Hindlimb muscle (tissue), 1 donor: Measurements from ENCODE around the gene ELL3. TPM values are rescaled to one million over a fixed set of nuclear protein-coding genes. Genes with fewer than 3 reads are reported as not detected.
A peak's percentile ranks its signal among the peaks of the same experiment; 100 is the strongest.
"Not testable (repeated sequence)": the region's sequence is repeated elsewhere in the genome, so short reads cannot be mapped to it uniquely, and the experiment has no call there.

Experiments used
- DNase-seq: peaks from one replicate; pipeline ENCODE4 v3.0.0-alpha.2; 2013
- polyA plus RNA-seq: library from polyadenylated mRNA; unstranded; fragments of 120-200 nt; gene quantifications from one replicate; pipeline ENCODE4 v1.2.1, GENCODE V29; 2013; ENCODE audit not compliant: insufficient read length

The ELL3 gene, protein sequence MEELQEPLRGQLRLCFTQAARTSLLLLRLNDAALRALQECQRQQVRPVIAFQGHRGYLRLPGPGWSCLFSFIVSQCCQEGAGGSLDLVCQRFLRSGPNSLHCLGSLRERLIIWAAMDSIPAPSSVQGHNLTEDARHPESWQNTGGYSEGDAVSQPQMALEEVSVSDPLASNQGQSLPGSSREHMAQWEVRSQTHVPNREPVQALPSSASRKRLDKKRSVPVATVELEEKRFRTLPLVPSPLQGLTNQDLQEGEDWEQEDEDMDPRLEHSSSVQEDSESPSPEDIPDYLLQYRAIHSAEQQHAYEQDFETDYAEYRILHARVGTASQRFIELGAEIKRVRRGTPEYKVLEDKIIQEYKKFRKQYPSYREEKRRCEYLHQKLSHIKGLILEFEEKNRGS
- 3.3 TPM for polyA plus RNA-seq

DNA sequence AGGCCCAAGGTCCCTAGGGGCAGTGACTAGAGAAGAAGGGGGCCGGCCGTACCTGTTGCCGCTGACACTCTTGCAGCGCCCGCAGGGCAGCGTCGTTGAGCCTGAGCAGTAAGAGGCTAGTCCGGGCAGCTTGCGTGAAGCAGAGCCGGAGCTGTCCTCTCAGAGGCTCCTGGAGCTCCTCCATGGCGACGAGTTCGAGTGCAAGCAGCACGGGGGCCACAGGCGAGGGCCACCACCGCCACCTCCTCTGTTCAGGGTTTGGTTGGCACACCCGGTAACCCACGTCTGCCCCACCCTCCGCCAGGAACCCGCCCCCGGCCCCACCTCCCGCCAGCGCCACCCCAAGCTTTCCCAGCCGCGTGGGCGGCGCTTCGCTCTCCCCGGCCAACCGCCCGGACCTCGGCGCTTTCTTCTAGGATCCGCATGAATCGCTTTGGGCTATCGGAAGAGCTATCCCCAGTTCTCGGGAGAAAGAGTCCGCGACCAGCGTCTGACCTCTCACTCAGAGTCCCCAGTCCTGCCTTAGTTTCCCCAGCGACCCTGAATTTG is at the start of gene ELL3:
TSS of gene ELL3 (minus strand) at position 249 of the 549 bp plus-strand sequence. CDS start at position 184, 65 bp downstream.
- no peak for DNase-seq

DNA sequence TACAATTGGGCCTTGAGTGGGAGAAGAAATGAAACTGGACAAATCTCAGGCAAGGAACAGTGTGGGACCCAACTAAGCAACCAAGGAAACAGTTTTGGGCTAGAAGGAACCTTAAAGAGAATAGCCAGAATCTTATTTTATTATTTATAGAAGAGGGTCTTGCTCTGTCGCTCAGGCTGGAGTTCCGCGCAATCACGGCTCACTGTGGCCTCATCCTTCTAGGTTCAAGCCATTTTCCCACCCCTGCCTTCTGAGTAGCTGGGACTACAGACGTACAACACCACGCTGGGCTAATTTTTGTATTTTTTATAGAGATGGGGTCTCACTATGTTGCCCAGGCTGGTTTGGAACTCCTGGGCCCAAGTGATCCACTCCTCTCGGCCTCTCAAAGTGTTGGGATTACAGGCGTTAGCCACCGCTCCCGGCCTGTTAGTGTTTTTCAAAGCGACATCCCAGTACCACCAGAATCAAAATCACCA is 49.3 kb upstream of the ELL3 start:
- DNase-seq = no peak

DNA sequence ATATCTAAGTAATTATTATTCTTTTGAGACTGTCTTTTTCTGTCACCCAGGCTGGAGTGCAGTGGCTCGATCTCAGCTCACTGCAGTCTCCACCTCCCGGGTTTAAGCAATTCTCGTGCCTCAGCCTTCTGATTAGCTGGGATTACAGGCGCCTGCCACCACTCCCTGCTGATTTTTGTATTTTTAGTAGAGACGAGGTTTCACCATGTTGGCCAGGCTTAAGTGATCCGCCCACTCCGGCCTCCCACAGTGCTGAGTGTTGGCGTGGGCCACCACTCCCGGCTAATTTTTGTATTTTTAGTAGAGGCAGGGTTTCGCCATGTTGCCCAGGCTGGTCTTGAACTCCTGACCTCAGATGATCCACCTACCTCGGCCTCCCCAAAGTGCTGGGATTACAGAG is 48.5 kb upstream of the ELL3 start:
- not testable (repeated sequence) for DNase-seq

DNA sequence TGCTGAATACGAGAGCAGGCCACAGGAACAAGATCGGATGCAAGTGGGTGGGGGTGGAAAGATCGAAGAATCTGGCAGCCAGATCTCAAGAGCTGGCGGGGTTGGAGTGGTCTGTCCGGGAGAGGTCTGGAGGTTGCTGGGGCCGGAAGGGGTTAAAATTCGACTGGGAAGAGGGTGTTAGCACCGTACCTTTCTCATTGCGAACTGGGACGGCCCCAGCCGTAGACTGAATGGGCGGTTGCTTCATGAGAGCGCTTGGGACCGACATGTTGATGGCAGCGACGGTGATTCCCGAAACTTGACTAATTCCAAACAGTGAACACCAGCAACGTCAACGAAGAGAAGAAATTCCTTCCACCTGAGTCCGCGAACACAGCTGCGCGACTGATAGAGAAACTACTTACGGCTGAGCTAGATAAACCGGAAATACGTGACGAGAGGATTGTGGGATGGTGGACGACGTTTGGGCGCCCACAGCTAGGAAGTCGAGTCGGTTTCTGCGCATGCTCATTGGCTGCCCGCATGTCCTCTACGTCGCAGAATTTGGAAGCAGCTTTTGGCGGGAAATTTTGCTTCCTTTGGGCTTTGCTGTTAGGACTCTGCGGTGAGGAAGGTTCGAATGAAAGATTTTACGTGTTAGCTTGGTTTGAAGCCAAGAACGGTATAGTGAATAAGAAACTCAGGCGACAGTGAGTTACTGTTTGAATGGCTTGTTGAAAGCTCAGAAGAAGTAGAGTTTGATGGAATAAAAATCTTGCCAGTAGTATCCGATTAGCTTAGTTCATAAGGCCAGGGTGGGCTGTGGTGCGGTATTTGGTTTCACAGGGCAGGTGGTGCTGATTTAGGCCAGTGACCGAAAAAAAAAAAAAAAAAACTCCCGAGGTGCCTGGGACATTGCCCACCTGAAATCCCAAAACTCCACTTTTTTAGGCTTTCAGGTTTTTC is 47.8 kb upstream of the ELL3 start, which contains the start of gene MFAP1:
TSS of gene MFAP1 (minus strand) at position 389 of the 945 bp plus-strand sequence. CDS start at position 268, 121 bp downstream.
- peak; percentile 95 for DNase-seq

DNA sequence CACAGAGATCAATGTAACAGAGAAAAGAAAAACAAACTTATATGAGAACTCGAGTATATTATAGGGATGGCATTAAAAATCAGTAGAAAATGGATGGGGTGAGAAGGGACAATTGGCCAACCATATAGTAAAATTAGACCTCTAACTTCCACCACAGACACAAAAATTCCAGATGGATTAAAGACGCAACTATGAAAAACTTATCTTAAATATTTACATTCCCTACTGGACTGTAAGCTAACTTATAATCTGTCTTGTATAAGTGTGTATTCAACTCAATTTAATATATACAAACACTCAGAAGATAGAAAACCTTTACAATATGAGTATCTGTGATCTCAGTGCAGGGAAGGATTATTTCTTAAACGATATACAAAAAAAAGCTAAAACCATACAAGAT is 44.7 kb upstream of the ELL3 start:
- no peak for DNase-seq

DNA sequence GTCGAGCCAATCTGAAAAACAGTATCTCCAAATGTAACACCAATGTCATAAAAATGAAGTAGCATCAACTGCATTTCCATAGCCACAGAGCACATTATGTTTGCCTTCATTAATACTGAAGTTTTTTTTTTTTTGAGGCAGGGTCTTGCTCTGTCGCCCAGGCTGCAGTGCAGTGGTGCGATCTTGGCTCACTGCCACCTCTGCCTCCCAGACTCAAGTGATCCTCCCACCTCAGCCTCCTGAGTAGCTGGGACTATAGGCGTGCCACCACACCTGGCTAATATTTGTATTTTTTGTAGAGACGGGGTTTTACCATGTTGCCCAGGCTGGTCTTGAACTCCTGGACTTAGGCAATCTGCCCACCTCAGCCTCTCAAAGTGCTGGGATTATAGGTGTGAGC is 38.3 kb upstream of the ELL3 start:
- not testable (repeated sequence) for DNase-seq

DNA sequence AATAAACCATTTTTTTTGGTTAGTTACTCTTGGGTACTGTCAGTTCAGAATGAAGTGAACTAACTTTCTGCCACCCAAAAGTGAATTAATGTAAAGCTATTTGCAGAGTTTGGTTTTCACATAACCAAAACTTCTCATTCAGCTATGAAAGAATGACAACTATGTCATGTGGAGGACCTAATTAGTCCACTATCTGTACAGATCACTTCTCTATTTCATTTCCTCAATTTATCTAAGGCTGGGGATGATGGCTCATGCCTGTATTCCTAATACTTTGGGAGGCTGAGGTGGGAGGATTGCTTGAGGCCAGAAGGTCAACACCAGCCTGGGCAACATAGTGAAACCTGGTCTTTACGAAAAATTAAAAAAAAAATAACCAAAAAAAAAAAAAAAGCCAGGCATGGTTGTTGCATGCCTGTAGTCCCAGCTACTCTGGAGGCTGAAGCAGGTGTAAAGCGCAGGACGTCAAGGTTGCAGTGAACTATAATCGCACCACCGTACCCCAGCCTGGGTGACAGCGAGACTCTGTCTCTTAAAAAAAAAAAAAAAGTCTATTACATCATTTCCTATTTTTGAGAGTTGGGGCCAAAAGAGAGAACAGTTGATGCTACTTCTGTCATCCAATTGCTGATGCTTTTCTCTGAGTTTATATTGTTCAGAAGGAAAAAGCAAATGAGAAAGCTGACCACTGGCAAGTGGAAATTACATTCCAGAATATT is 32.4 kb upstream of the ELL3 start:
- DNase-seq = no peak

DNA sequence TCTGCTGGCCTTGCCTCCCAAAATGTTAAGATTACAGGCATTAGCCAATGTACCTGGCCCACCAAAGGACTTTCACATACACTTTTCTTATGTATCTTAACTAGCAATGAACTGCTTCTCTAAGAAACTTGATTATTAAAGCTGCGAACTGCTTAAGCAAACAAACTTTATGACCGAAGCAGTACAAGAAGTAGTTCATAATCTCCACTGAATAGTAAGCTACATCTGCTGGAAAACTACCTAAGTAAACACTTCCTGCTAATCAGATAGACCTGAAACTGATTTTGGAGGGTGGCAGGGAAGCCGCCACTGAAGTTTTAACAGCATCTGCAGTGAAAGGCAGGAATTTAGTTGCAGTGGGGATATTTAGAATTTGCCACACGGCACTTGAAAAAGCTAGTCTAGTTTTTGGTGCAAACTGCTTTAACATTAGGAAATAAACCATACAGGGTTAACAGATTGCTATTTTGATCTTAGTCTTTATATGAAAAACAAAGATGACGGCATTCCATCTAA is 31.7 kb upstream of the ELL3 start:
- DNase-seq = no peak

DNA sequence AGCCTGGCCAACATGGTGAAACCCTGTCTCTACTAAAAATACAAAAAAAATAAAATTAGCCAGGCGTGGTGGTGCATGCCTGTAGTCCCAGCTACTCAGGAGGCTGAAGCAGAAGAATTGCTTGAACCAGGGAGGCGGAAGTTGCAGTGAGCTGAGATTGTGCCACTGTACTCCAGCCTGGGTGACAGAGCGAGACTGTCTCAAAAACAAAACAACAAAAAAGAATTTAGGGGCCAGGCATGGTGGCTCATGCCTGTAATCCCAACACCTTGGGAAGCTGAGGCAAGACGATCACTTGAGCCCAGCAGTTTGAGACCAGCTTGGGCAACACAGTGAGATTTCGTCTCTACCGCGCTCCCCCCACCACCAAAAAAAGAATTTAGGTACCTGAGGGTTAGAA is 25.9 kb upstream of the ELL3 start:
- not testable (repeated sequence) for DNase-seq

DNA sequence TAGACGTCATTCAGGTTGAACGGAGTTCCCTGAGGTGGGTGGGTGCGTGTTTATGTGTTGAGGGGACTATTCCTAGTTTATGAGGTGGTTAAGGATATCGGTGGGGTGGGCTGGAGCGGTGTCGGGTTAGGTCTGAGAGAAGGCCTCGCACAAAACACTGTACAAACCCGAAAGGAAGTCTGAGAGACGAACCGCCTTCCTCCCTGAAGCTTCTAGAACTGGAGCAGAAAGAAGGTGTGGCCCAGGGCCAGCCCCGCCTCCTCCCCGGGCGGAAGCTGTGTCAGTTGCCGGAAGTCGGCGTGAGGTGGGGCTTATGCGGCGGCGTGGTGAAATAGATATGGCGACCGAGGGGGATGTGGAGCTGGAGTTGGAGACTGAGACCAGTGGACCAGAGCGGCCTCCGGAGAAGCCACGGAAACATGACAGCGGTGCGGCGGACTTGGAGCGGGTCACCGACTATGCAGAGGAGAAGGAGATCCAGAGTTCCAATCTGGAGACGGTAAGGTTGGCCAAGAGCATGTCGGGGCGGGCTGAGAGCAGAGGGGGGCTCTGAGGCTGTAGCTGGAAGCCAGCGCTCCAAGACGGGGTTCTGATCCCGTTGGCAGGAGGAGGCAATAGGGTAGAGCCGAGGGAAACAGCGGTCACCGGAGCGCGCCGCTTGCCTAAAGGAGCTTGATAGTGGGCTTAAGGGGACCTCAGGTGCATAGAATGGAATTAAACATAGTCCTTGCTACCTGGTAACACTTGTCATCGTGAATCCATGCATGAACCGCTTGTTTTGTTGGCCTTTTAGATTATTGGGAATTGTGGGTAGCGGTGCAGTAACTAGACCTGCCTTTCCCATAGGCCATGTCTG is 23.7 kb upstream of the ELL3 start, which contains the start of gene HYPK:
TSS of gene HYPK (plus strand) at position 314 of the 856 bp plus-strand sequence. CDS start at position 338, 24 bp downstream.
- DNase-seq = peak; percentile 95

DNA sequence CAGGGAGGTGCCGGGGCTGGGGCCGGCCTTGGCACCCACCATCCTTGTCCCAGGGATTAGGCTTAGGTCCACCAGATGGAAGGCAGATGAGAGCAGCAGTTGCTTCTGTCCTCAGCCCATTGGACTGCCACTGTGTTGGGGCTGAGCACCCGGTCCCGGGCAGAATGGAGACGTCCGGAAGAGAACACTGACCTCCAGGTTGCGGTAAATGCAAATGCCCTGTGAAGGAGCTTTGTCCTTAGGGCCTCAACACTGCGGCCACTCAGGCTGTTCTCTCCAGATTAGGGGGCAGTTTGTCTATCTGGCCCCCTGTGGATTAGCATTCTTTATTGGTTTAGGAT is 23.1 kb upstream of the ELL3 start, which contains the start of gene SERINC4:
TSS of gene SERINC4 (minus strand) at position 276 of the 341 bp plus-strand sequence. CDS start at position 42, 234 bp downstream.
- no peak for DNase-seq

DNA sequence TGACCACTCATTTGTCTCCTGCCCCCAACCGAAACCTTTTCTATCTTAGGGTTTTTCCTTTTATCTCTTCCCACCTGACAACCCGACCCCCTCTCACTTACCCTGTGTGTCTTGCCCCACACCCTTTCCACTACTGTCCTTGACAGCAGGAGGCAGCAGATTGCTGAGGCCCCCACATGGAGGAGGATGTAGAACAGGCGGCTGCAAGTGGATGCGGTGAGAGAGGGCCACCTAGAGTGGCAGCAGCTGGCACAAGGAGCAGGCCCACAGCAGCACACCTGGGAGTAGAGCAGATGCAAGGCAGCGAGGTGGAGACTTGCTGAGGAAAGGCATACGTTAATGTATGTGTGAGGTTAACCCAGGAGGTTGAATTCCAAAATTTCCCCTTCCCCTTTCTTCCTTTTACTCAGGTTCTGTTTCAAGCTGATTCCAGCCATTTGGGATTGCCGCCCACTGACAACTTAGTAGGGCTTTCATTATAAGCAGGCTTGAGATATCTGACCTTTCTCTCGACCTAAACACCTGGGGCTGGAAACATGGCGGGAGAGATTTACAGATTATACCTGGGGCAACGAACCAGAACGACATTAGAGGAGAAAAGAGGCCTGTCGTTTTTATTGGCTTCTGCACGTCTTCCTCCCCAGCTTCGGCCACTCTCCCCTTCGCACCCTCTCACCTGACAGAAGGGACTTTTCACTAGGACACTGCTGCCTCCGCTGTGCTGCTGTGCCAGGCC is 22.6 kb upstream of the ELL3 start:
- DNase-seq = no peak

DNA sequence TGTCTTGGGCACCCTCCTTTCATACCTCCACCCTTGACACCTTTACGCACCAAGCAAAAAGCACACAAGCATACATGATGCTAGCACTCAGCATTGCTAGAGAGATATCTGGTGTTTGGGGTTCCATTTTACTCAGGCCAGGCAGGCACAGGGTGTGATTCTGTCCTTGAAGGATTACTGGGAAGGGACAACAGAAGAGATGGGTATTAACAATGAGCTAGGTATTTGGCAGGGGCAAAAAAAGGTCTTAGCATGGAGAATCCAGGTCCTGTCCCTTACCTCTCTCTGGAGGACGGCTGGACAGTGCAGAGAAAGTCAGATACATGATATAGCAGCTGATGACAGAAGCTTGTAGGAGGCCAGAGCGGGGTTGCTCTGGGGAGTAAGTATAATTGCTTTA is 19.8 kb upstream of the ELL3 start:
- no peak for DNase-seq

DNA sequence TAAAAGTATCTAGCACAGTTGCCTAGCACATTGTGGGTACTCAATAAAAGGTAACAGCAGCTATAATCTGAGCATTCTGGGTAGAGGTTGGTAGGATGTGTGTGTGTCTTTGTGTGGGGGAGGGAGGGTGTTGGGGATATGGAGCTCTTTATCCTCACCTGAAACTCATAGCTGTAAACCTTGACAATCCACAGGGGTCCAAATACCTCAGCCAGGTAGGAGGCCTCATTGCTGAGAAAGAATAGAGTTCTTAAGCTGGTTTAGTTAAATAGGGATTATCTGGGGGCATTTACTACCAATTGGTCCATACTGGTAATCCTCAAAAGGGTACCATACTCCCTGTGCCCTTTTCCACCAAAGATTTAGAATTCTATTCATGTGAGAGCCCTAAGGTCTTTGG is 19.2 kb upstream of the ELL3 start:
- no peak for DNase-seq

DNA sequence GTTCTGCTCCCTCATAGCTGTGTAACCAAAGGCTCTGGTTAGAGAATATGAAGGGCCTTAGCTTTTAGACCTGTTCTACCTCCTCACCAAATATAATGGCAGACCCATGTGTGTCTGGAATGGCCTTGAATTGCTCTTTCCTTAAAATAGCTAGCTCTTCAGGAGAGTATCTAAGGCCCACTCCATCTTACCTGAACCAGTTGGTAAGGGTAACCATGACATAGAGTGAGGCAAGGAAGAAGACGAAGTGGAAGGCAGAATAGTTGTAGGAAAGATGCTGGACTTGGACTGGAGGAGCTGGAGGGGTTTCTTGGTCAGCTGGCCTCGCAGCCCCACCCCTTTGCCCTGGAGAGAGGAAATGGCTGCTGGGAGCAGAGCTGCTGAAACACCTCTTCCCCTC is 18.4 kb upstream of the ELL3 start:
- no peak for DNase-seq

DNA sequence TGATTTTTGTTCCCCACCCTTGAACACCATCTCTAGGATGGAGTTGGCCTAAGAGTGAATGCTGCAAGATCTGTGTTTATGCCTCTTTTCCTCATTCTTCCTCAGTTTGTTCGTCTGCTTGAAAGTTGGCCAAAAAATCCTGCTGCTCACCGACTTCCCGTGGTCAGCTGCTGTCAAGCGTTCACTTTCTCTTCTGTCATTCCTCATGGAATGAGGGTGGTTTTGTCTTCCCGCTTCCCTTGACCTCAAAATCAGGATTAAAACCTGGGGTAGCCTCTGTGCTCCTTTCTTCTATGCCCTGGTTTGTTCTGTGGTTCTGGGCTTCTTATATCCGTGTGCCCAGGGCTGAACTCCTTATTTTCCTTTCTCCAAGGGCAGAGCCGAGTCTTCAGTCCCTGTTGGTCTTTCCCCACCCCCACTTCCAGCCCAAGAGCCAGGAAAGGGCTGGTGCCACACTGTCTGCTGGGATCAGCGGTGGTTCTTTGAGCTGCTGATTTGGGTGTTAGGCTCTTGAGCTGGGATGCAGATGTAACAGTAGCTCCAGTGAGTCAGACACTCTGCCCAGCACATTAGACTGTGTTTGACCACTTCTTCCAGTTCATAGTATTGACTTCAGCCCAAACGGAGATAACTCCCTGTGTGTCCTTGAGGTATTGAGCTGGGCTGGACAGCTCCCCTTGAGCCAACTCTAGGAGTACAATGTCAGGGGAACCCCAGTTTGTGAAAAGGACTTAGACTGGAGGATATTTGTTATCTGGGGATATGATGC is 17.7 kb upstream of the ELL3 start:
- DNase-seq = no peak

DNA sequence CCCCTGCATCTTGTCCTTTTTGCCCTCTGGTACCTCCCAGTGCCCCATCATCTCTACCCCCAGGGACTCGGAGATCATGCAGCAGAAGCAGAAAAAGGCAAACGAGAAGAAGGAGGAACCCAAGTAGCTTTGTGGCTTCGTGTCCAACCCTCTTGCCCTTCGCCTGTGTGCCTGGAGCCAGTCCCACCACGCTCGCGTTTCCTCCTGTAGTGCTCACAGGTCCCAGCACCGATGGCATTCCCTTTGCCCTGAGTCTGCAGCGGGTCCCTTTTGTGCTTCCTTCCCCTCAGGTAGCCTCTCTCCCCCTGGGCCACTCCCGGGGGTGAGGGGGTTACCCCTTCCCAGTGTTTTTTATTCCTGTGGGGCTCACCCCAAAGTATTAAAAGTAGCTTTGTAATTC is 16.9 kb upstream of the ELL3 start:
- no peak for DNase-seq

DNA sequence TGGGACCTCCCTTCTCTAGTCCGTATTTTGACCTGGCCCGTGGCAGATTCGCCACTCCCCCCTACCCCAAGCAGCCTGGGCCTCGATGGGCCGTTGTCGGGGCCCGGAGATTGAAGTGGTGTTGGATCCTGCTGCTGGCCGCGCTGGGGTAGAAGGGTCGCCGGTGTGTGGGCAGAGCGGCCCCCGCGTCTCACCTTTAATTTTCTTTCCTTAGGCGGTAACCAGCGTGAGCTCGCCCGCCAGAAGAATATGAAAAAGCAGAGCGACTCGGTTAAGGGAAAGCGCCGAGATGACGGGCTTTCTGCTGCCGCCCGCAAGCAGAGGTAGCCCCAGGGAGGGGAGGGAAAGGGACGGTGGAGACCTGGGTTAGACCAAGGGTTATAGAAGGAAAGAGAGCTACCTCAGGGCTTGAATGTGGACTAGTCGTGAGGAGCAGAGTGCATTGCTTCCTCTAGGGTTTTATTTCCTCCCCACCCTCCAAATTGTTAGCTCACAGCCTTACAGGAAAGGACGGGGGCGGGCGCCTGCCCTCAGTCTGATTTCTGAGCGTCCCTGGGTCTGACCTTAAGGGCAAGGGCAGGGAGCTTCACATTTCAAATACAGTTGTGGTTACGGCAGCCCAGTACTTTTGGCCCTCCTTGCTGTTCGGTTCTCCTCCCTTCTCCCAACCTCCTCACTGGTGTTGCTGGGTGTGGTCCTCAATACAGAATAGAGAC is 16.2 kb upstream of the ELL3 start:
- peak; percentile 30 for DNase-seq
